GM19467 (cell line): Measurements from ENCODE around the gene ELK4.

Source experiments
- ATAC-seq: cut with Tn5 transposase; IDR thresholded peaks from one replicate; pipeline ENCODE4 v1.9.1; 2021; ENCODE audit warnings: mild to moderate bottlenecking, moderate library complexity; ENCODE audit not compliant: unreplicated experiment

Gene ELK4

GRCh38 chr1:205630651-205631009 is 1.2 kb downstream of the ELK4 start:
- no peak for ATAC-seq

DNA sequence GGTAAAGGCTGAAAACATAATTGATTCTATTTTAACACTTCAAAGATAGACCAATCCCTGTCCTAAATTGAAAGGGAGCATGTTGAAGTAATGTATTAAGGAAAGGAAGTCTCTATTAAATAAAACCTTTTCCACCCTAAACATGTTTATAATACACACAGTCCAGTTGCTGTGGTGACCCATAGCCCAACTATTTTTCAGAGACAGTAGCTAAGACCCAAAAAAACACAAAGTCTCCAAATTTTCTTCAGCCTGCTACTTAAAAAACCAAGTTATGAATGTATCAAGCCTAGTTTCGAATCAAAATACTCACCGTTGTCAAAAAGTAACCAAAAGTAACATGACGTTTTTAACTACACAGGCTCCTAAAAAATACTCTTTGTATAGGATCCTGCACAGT is 1.6 kb downstream of the ELK4 start:
- no peak for ATAC-seq

GRCh38 chr1:205629751-205630150 is 2.1 kb downstream of the ELK4 start:
- no peak for ATAC-seq

DNA sequence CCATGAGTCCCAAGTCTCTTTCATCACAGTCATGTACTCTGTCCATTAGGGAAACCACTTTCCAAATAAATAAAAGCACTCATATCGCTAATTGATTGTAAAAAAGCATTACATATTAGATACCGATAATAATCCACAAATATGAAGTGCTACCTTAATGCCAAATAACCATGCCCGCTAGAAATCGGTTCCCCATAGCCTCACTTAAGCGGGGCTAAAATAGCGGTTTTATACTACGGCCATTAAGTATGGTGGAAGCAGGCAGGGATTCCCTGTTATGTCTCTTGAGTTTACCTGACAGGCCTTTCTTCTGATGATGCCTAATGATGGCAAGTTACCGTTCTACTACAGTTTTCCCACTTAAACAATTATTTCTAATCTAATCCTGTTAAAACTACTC is 3.9 kb downstream of the ELK4 start:
- no peak for ATAC-seq

DNA sequence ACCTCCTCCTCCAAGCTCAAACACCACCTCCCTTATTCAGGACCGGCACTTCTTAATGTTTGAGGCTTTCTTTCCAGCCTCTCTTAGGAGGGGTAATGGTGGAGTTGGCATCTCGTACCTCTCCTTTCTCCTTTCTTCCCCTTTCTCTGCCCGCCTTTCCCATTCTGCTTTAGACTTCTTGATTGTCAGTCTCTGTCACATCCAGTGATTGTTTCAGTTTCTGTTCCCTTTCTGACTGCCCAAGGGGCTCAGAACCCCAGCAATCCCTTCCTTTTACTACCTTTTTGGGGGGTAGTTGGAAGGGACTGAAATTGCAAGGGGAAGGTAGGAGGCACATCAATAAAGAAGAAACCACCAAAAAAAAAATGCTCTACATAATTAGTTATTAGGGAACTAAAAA is 5.6 kb downstream of the ELK4 start:
- ATAC-seq, result no peak

DNA sequence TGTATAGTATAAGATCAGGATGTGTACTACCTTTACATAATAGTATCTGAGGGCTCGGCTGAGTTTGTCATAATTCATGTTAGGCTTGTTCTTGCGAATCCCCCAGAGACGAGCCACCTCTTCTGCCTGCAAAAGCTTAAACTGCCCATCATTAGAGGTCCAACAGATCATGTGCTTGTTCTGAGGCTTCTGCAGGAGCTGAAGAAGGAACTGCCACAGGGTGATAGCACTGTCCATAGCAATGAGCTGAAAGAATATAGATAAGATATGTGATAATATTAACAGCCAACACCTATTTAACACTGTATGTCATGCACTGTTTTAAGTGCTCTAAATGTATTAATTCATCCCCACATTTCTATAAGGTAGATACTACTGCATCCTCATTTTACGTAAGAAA is 8.2 kb downstream of the ELK4 start:
- no peak for ATAC-seq

DNA sequence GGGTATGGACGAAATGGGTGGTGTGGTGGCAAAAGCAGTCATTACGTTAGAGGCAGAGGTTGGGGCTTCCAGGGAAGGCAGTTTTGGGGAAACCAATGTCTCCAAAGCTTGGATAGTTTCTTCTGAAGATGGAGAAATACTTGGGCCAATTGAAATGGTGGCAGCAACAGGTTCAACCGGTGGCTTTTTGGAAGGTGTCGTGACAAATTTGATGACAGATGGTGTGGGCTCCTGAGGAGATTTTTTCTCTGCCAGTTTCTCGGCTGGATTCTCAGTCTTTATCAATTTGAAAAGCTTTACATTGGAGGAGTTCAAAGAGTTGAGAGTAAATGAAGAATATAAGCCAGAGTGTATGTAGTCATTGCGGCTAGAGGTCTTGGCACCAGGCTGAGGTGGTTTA is 11.5 kb downstream of the ELK4 start:
- ATAC-seq, result no peak

GRCh38 chr1:205619376-205619775 is 12.4 kb downstream of the ELK4 start:
- ATAC-seq, result no peak

DNA sequence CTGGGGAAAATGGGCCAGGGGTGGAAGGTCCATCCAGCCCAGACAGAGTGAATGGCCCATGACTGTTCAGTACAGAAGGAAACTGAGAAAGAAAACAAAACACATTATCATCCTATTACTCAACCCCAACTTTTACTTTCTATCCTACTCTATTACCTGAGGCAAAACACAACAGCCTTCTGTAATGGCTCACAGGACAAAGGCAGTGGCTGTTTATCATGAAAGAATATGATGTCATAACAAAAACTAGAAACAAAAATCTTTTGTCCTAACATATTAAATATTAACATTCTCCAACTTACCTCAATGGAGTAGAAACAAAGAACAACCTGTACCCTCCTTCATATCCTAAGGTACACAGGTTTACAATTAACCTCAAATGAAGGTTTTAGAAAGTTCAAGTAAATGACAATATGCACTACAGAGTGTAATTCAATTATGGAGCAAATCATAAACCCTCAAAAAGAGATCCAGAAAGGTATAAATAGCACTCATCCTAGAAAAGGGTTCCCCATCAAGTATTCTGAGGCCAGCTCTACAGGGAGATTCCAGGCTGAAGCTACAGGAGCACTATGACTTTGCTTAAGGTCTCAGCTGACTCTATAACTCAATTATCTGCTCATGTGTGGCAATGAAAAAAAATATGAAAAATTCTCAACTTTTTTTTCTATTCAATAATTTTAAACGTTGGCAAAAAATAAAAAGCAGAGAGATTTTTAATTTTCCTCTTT is 15.1 kb downstream of the ELK4 start:
- peak; percentile 64 for ATAC-seq

DNA sequence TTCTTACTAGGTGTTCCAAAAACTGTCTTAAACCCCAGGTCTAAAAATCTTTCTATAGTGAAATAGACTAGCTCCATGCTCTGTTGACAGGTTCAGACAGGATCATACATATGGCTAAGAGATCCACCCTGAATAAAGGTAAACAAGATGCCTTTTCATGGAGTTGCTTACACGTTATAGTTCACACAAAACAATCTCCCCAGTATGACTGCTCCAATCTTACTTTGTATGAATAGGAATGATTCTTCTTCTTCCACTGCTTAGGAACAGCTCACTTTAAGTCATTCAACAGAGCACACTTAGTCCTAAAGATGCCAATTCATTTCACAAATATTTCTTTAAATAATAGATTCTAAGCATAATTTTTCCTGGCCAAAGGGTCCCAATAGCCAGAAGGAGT is 16.0 kb downstream of the ELK4 start:
- ATAC-seq, result no peak

DNA sequence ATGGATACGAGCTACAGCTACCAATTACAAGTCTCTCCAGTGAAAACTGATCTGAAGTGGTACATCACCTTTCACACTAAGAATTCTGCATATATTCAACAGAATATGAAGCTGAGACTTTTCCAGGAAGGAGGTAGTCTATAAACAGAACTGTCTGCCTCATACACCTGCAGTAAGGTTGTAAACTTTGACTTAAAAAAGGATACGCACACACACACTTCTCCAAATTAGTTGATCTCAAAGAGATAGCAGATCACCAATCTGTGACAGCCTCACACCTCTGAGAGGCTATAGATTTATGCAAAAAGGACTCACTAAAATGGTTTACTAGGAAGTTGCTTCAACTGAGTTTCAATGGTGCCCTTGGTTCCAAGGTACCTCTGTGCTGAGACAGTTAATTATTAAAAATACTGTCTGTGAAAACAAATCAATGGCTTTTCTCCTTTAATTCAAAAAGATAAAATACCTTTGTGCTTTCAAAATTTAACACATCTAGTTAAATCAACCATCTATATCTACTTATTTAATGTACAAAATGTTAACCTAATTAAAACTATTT is 17.9 kb downstream of the ELK4 start:
- no peak for ATAC-seq

DNA sequence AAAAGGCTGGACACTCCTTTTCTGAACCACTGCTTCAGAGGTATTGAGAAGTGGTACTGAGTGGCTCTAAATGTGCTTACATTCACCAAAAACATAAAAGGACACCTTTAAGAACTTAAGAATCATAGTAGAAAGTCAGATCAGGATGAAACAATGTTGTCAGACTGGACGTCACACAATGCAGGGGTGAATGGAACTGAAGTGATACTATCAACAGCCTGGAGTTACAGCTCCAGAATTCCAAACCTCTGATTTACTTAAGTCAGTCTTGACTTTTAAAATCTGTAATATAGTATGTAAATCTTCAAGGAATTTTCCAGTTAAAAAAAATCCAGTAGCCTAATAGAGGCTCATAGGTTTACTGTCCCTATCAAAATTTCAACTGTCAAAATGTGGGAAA is 19.3 kb downstream of the ELK4 start:
- no peak for ATAC-seq

DNA sequence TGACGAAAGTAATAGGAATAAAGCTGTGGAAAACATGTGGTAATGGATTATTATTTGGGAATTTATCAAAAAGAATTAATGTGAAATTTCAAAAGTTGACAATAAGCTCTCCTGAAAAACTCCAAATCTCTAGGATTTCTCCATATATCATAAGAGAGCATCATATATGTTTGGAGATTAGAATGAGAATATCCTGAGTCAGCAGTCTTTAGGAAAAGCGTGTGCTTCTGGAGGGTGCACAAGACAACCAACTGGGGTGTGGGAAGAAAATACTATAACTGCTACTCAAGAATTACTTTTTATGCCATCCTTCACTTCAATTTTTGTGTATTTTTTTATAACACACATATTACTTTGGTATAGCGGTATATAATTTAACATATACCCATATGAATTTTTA is 19.7 kb downstream of the ELK4 start:
- no peak for ATAC-seq

DNA sequence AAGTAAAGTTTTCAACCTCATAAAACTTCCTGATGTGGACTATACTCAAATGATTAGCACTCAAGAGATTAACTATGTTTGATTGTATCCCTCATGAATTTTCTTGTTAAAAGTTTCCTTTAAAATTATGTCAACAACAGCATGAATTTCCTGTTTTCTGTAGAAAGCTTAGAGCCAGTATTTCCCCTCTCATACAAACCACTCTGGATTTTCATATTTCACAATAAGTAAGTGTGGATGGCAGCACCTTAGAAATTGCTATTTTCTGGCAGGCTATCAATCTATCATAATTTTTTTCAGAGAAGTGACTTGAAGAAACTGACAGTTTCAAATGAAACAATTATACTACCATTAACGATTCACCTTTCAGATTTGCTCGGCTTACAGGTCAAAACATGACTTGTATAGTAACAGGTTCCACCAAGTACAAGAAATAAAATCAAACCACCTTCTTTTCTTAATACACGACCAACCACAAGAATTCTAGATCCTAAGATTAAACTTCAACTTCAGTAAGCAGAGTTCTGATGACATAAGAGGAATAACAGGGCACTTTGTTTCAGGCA is 20.8 kb downstream of the ELK4 start:
- ATAC-seq, result no peak

GRCh38 chr1:205610036-205610435 is 21.8 kb downstream of the ELK4 start:
- no peak for ATAC-seq

DNA sequence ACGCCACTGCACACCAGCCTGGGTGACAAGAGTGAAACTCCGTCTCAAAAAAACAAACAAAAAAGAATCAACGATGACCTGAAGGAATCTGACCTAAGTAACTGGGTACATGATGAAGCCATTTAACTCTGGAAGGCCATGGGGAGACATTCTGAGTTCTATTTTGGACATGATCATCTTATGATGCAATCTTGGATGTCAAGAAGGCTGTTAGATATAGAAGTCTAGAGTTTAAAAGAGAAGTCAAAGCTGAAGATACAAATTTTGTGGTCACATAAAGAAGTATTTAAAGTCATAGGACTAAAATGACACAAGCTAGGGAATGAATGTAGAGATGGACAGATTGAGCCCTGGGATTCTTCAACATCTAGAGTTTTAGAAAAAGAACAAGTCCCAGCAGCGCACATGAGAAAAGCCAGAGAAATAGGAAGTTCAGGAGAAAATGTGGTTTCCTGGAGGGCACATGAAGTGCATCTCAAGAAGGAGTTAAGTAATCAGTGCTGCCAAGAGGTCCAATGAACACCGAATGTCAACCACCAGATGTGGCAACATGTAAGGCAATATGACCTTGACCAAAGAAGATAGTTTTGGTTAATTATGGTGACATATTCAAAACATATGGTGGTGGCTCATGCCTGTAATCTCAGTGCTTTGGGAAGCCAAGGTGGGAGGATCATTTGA is 26.8 kb downstream of the ELK4 start:
- no peak for ATAC-seq

DNA sequence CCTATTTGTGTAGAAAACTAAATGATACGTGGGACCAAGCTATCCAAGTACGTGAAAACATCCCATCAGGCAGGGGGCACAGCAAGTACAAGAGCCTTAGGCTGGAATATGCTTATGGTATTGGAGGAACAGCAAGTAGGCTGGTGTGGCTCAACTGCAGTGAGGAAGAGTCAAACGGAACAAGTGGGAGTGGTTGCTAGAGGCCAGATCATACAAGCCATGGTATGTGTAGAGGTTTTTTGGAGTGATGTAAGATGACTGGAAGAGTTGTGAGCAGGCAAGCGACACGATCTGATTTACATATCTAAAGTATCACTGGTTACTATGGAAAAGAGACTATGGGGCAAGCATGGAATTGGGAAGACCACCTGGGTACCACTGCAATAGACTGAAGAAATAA is 27.8 kb downstream of the ELK4 start:
- ATAC-seq, result no peak

DNA sequence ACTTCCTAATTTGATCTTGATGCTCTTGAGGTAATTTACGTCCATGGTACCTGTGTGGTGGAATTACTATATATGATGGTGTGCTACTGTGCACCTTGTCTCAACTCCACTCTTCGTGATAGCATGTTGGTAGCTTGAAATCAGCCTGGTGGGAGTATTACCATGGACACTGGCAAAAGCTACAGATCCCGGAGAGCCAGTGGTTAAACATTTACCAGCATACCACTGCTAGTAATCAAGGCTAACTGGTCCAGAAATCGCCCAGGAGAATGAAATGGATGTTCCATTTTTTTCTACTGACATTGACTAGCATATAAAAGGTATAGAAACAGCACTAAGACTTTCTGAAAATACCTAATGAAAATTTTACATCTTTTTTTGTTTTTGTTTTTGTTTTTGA is 30.6 kb downstream of the ELK4 start:
- no peak for ATAC-seq

DNA sequence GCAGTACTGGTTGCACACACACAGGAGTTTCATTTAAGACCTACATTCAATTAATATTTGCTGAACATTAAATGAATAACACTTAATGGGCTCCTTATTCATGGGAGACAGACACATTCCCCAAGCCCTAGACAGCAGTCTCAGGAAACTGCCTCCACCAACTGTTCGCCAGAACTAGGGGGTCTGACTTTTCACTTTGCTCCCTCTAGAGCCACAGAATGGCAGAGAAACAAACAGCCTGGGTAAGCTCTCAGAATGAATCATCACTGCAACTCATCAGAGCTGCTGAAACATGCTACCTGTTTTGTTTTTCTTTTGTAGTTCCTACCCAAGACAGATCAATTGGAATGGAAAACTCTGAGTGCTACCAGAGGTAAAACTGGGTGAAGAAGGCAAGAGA is 31.7 kb downstream of the ELK4 start:
- no peak for ATAC-seq

- ATAC-seq, result no peak
Measured at GRCh38 chr1:205599669-205600042, 32.2 kb downstream of the ELK4 start.

- ATAC-seq, result no peak
Measured at GRCh38 chr1:205598841-205599668, 32.8 kb downstream of the ELK4 start.
